Central memory CD4-positive, alpha-beta T cell (primary cell): ENCODE measurements around the gene NEK7.

Source experiments
- DNase-seq: peaks from one replicate; pipeline ENCODE4 v3.0.0; 2022

Gene NEK7

DNA sequence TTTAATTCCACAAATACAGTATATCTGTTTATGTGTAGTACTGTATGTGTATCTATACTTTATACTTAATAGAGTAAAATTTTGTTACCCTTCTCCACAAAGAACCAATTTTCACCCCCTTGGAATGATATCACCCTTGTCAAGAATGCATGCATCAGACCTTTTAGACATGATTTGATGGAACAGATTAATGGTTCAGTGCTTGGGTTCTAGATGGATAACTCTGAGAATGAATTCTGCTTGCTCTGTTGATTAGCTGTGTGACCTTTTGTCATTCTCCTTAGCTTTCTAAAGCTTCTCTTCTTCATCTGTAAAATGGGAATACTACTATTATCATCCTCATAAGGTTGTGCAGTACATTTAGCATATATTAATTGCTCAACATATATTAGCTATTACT is 105.1 kb downstream of the NEK7 start:
- DNase-seq, result no peak

DNA sequence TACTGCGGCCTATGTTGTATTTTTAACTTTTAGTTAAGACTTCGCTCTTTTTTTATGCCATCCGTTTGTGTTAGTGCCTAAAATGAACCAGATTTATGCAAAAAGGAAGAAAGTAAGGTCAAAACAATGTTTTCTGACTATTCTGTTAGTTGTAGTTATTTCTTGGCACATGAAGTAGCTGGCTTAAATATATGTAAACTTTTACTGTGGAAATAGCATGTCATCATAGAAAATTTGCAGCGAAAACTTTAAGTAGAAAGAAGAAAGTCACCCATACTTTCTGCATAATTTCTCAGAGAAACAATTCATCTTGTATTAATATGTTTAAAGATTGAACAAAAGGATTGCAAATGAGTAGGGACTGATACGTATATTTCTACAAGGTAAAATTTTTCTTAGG is 106.4 kb downstream of the NEK7 start:
- no peak for DNase-seq

DNA sequence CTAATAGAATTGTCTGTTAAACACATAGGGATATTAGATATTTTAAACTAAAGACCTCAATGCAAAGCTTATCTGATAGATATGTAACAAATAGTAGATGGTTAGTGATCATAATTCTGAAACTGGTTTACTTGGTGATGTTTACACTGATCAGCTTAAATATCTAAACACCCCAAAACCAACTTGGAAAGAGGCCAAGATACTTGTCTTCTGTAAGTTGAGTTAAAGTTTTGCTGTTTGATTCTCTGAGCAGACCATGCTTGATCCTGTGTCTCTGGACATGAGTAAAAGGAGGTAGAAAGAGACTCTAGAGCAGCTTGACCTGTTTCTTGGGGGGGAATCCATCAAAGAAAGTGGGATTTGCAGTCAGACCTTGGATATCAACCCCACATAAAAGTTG is 107.5 kb downstream of the NEK7 start:
- DNase-seq, result no peak

DNA sequence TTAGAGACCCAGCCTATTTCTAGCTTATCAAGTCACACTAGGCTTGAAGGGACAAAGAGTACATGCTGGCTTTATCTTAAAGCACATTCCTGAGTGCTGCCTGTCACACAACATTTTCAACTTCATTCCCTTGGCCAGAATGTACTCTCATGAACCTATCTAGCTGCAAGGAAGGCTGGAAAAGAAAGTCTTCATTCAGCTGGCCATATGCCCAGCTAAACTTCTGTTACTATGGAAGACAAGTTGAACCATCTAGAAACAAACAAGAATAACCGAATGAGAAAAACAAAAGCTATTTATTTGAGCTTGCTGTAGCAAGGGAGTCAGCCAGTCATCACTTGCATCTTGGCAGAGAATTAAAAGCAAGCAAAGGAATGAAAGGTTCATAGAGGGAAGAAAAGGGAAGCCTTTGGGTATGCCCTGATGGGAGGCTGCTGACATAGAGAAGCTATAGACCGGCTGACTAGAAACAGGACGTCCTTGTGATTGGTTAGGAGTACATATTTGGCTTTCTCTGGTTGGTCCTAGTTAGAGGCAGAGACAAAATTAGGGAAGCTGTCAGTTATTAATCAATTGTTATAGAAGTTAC is 108.4 kb downstream of the NEK7 start:
- DNase-seq, result no peak

DNA sequence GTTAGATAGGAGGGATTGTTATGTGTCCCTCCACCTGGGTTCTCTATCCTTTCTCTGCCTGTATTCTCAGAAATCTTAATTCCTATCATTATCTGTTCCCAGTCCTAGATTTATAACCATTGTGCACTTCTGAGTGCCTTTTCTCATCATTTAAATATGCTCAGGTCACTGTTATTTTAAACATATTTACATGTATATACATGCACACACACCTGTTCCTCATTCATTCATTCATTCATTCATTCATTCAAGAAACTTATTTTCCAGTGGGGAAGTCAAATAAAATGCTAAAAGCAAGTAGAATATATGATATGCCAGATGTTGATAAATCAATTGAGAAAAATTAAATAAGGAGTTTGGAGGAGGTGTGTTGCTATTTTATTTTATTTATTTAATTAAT is 110.3 kb downstream of the NEK7 start:
- DNase-seq, result no peak

DNA sequence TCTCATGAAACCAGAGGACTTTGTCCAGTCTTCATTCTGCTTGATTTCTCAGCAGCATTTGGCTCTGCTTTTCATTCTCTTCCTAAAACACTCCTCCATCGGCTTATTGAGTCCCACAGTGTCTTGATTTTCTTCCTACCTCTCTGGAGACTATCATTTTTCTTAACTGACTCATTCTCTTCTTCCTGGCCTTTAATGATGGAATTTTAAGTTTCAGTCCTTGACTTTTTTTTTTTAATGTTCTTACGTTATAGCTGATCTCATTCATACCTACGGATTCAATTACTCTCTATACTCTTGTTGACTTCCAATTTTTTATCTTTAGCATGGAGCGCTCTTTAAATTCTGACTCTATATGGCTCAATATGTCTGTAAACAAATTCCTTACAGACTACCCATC is 111.1 kb downstream of the NEK7 start:
- DNase-seq, result no peak

DNA sequence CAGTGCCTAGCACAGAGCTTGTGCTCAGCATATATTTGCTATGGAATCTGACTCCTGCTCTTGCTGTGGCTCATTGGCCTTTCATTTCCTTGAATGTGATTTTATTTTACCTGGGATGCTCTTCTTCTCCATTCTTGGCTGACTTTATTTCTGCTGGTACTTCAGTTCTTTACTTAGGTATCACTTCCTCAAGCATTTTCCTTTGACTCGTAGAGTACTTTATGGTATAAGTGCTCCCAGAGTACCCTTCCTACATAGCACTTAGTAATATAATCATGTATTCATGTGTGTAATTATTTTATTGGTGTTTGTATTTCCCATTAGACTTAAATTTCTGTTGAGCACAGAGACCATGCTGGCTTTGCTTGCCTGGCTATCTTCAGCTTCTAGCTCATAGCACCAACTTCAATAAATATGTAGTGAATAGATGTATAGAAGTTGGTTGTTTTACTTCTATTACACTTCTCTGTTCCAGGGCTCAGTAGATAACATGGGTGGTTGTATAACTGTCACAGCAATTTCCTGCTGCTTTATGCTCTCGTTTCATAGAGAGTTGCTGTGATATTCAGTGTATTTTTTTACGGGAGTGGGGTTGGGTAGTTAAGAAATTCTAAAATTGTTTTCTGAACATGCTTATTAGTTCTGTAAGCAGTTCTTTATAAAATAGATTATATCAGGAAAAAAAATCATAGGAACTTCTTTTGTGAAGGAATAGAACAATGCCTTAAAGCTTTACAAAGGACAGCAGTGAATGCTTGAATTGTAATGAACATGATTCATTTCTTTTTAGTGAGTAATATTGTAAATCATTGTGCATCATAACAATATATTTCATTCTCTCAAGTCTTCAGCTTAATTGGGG is 112.2 kb downstream of the NEK7 start:
- no peak for DNase-seq

DNA sequence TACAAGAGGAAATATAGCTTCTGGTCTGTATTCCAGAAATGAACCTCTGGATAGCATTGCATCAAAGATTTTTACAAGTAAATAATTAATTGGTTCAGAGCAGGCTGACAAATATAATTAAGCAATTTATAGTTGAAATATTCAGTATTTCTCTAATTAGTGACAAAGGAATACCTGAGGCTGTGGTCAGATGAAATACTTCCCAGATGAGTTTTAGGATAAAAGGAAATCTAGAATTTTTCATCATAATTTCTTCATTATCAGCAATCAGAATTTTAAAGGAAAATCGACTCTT is 112.8 kb downstream of the NEK7 start:
- no peak for DNase-seq

DNA sequence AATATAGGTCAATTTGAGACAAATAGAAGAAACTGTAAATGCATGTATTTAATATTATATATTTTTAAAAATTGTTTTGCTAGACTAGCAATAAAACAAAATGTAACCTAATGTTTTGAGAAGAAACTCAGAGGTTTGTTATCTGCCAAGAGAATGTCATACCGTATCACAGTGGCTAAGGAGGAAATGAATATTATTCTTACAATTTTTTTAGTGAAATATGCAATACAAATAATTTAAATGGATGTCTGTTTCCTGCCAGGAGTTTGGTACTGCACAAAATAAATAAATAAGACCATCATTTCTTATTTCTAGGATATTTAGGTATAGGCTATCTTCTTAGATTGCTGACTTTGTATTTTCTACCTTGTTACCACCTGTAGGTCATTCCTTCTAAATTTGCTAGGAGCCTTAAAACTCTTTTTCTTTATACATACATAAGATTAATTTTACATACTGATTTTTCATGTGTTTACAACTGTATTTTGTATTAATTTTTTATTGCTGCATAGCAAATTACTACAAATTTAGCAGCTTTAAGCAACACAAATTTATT is 113.6 kb downstream of the NEK7 start:
- DNase-seq, result no peak

DNA sequence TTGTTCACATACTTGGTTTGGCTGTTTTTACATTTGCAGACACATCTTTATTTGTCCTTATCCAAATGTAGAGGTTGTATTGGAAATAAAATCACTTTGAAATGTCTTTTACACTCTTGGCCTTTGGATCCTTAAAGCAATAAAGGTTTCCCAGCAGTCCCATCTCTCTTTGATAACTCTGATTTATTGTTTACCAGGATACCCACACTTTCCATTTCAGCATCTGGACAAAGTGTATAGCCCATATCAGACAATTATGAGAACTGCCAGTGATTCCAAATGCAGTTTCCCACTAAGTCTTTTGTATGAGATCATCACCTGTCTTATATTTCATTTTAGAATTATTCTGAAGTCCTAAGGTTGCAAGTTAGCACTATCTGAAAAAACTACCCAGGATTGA is 114.7 kb downstream of the NEK7 start:
- DNase-seq, result no peak

DNA sequence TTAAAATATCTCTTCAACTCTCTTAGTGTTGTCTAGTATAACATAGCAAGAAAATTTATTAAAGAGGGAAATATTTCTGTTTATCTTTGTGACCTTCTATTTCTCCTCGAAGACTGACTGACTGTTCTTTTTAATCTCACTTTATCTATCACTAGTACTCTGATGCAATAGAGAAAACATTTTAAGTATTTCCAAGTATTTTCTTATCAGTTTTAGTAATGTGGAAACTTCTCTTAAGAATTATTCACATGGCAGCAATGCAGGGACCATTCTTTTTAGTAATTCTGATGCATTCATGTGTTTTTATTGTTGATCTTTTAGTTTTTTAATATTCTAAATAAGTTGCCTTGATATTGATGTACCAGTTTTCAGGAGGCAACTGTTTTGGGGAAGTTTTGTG is 115.7 kb downstream of the NEK7 start:
- no peak for DNase-seq

DNA sequence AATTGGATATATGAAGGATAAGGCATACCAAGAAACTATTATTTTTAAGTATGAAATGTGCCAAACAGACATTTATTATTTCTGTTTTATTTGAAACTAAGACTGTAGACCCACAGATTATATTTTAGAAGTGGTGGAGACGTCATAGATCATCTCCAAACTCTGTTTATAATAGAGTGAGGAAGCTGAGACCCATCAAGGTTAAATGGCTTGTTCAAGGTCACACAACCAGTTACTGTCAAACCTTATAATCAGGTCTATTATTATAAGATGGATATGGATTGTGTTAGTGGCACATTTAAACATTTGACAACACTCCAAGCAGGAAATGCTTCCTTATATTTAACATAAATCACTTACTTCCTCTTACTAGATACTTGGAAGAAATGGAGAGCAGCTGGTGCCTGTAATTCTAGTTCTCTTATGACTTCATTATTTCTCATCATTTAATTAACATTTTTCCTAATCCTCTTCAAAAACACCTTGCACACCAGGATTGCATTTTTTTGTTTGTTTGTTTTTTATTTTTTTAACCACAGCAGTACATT is 117.0 kb downstream of the NEK7 start:
- DNase-seq, result no peak

DNA sequence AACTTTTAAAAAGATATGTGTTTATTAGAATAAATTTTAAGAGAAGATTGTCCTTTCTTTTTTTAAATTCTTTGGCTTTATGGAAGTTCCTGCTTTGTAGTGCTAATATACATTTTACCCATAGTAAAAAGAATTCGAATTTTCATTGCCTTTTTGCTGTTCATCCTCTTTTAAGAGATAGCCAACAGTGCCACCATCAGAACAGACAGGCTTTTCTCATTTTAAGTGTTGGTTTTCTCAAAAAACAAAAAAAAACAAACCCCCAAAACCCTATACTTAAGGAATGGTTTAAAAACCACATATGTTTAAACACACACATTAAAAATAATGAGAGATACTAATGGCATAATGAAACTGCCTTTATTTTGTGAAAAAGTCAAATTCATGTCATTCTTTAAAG is 118.8 kb downstream of the NEK7 start:
- no peak for DNase-seq

DNA sequence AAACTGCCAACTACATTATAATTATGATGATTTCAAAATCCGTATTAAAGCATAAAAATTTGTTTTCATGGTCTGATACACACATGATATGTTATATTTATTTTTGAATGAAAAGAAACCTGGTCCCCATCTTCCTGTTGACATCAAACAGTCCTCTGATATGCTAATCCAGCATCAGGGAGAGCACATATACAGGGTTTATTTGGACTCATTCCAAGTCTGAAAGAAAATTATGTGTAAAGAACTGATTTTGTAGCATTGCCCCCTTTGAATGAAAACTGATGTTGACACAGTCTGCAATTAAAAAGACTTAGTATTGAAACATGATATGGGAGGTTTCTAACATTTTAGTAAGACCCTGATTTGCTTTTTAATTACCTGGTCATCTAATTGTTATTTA is 119.4 kb downstream of the NEK7 start:
- no peak for DNase-seq

DNA sequence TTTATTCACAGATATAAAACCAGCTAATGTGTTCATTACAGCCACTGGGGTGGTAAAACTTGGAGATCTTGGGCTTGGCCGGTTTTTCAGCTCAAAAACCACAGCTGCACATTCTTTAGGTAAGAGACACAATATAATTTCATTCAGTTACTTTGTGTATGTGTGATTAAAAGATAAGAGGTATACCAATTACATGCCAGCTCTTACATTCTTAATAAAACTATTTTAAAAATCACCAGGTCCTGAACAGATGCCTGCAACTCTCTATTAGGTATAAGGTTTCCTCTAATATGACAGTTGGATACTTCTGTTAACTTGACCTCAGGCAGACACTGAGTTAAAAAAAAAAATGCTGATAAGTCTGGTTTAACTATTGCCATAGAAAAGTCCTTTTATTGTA is 122.1 kb downstream of the NEK7 start:
- no peak for DNase-seq

DNA sequence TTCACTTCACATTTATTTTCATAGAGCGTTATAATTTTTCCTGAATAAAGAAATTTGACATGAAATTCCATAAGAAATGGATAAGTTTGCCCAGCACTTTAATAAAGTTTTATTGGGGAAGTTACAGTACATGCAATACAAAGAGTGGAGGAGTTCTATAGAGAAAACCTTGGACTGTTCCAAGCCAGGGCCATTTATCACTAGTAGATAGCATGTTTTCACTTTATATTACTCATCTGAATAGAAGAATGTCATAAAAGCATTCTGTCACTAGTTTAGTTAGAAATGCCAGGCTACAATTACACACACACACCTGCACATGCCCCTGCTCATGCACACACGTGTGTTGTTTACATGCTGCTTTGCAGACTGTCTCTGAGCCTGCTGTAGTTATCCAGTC is 123.3 kb downstream of the NEK7 start:
- DNase-seq, result no peak

DNA sequence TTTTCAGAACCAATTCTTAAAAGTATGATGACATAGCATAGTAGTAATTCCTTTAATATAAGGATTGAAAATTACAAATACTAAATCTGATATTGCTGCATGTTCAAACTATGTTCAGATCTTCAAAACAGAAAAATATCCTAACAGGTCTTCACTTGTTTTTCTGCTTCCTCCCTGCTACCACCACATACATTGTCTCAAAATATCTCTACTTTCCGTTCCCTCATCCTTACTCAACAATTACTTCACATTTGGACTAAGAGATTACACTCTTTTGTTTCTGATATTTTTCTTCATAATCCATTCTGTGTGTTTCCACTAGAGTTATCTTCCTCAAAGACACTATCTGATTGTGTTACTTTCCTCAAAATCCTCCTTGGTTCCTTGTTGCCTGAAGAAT is 125.1 kb downstream of the NEK7 start:
- no peak for DNase-seq

DNA sequence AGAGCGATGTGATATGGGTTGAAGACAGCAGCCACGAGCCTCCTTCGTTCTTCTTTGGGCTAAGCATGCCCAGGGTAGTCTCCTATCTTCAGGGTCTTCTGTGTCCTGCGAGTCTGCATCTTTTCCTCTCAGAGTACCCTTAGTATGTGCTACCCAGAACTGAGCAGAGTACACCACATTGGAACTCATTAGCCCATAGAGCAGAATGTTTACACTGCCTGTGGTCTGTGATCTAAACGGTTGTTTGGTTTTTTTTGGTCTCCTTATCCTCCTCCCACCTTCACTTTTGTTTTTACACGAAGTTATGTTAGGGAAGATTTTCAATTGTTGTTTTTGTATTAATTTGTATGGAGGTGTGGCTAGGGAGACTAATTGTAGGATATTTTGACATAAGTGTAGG is 126.4 kb downstream of the NEK7 start:
- DNase-seq, result no peak

DNA sequence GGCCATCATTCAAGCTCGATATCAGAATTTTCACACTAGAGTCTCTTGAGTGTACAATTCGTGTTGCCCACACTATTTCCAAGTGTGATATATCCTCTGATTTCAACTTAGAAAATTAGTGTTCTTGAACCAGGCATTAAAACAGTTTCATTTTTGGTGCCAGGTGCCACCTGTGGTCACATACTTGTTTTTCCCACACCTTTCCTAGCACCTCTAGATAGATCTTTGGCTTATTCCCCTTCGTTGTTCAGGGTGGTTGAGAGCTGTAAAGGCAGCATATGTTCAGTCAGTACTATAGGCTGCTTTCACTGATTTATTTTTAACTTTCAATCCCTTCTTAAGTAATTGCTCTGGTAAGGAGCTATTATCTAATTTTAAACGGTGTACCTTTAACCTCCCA is 131.1 kb downstream of the NEK7 start:
- DNase-seq, result no peak

DNA sequence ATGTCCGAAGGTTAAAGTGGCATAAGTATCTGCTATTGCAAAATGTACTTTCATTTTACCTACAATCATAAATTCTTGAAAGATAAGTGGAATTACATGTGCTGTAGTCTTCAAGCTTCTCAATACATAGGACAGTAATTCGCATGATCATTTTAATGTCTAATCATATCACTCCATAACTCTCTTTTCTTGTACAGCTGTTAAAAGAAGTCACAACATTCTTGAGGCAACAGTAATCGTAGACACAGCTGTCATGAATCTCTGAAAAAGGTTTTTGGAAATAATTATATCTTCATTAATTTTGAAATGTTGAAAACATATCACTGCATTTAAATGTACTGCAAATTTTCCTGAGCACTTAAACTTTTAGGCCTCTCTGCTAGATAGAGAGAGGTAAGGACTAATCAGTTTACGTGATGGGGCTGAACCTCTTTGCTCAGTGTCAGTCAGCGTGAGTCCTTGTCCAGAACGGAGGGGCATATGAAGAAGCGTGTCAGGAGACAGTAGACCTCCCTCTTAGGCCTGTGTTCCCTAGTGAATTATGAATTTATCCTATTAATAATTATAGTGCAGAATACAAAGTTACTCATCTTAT is 133.4 kb downstream of the NEK7 start:
- no peak for DNase-seq

DNA sequence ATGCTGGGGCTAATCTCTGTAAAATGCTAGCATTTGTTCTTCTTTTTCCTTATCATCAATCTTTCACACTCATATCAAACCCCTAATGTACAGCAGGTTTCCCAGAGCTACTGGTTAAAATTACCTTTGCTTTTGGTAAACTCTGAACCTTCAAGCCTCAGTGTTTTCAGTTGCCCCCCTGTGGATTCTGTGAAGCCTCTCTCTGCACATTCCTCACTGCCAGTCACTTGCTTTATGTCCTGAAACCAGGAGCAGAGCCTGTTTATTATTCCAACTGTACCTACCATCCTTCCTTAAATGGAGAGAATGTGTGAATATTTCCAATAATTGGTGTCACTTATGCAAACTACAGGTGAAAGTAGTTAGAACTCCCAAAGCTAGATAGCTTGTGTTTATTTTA is 134.2 kb downstream of the NEK7 start:
- no peak for DNase-seq

DNA sequence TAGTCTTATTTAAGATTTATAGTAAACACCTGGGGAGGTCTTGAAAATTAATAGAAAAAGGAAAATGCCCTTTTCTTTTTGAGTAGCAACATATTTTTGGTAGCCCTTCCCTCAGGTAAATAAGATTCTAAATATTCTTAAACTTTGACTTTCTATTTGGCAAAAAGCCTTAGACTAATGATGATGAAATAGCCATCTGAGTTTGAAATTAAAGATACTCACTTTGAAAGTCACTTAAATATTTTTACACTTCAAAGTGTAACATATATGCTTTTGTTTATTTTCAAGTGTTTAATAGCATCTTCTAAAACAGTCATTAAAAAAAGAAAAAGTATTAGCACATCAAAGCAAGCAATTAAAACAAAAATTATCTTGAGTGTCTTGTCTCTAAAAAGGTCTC is 135.1 kb downstream of the NEK7 start:
- DNase-seq, result no peak

DNA sequence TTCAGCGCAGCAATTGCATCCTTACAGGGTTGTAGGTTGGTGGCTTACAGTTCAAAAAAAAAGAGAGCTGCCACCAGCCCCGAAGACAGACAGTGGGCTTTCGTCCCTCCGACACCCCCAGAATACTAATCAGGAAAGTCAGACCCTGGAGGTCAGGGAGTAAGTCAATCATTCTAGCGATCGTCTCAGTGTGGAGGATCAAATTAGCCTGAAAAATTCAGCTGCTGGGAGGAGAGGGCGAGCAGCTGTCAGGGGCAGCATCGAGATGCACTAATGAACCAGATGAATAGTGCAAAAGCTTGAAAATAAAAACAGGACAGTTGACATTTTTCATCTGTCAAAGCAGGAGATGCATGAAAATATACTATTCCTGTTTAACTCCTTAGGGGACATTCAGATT is 138.4 kb downstream of the NEK7 start:
- no peak for DNase-seq

DNA sequence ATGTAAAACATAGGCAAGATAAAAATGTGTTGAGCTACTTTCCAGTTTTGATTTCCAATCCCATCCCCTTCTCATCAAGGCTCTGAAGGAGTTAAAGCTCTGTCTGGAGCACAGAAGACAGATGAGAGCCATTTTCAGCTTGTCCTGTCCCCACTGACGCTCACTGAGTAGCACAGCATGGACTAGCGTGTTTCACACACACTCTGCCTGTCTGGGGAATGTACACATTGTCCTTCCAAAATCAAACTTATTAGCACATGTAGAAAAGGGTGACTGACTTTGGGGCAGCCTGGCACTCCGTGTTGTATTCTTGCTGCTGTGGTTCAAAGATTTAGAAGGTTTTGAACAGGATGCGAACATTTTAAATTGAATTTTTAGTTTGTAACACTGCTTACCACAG is 139.2 kb downstream of the NEK7 start:
- DNase-seq, result no peak
